SIG-M5 treated with dmso at 0.1 percent for 504 hours (cell line): ENCODE measurements around the gene GPR89B.
"Not testable (repeated sequence)": the region's sequence is repeated elsewhere in the genome, so short reads cannot be mapped to it uniquely, and the experiment has no call there.

Source experiments
- DNase-seq: peaks from one replicate; lab custom pipeline; 2025; ENCODE audit not compliant: unreplicated experiment; lab: John Stamatoyannopoulos, UW

The GPR89B gene

GRCh38 chr1:148027004-148027403 is 98.8 kb downstream of the GPR89B start:
- not testable (repeated sequence) for DNase-seq

GRCh38 chr1:148032247-148032646 is 104.0 kb downstream of the GPR89B start:
- DNase-seq = not testable (repeated sequence)

GRCh38 chr1:148032690-148033089 is 104.5 kb downstream of the GPR89B start:
- not testable (repeated sequence) for DNase-seq

- DNase-seq = not testable (repeated sequence)
Observed at GRCh38 chr1:148033147-148033546, 104.9 kb downstream of the GPR89B start.

GRCh38 chr1:148037850-148038461 is 109.7 kb downstream of the GPR89B start:
- DNase-seq = not testable (repeated sequence)

- peak; percentile 89 for DNase-seq
Observed at GRCh38 chr1:148038462-148039333, 110.5 kb downstream of the GPR89B start.
